Brain pericyte (primary cell): ENCODE results near the gene PPP4C.

ENCODE experiments used
- DNase-seq: peaks from one replicate; pipeline ENCODE4 v3.0.0-alpha.2; 2012; ENCODE audit warnings: low read depth, low spot score

PPP4C gene

DNA sequence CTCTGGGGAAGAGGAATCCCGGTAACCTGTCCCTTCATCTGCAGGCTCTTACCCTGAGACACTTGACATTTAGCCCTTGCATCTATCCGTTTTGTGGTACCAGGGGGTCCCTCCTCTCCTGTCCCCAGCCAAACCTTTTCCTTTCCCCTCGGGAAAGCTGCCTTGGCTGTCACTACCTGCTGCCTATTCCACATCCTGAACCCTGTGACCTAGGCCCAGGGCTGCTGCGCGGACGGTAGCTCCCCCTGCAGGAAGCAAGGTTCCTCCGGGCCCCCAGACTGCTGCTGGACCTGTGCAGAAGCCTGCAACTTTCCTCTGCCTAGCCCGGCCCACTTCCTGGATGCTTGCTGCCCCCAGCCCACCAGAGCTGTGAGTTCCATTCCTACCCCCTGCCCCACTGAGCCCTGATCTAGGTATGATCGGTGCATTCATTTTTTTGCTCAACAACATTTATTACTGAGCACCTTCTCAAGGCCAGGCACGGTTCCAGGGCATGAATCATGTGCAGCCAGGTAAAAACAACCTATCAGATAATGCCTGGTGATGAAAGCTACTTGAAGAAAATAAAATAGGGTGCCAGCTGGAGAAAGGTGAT, 20.7 kb upstream of the PPP4C start:
- DNase-seq, result no peak

GRCh38 chr16:30060346-30060745, 15.4 kb upstream of the PPP4C start:
- DNase-seq, result no peak

- no peak for DNase-seq
Observed at GRCh38 chr16:30060836-30061554, 14.8 kb upstream of the PPP4C start.

GRCh38 chr16:30063278-30063892, 12.4 kb upstream of the PPP4C start:
- no peak for DNase-seq

- DNase-seq, result no peak
Observed at GRCh38 chr16:30063893-30064728, 11.7 kb upstream of the PPP4C start.

- no peak for DNase-seq
Observed at GRCh38 chr16:30064729-30065101, 11.1 kb upstream of the PPP4C start.

GRCh38 chr16:30065102-30065942, 10.5 kb upstream of the PPP4C start, which contains the start of gene ALDOA:
ALDOA (plus strand) TSS chr16:30065760; CDS start chr16:30066898, 1,138 bp downstream.
- DNase-seq, result peak; percentile 99

GRCh38 chr16:30065943-30066760, 9.6 kb upstream of the PPP4C start:
- DNase-seq, result no peak

DNA sequence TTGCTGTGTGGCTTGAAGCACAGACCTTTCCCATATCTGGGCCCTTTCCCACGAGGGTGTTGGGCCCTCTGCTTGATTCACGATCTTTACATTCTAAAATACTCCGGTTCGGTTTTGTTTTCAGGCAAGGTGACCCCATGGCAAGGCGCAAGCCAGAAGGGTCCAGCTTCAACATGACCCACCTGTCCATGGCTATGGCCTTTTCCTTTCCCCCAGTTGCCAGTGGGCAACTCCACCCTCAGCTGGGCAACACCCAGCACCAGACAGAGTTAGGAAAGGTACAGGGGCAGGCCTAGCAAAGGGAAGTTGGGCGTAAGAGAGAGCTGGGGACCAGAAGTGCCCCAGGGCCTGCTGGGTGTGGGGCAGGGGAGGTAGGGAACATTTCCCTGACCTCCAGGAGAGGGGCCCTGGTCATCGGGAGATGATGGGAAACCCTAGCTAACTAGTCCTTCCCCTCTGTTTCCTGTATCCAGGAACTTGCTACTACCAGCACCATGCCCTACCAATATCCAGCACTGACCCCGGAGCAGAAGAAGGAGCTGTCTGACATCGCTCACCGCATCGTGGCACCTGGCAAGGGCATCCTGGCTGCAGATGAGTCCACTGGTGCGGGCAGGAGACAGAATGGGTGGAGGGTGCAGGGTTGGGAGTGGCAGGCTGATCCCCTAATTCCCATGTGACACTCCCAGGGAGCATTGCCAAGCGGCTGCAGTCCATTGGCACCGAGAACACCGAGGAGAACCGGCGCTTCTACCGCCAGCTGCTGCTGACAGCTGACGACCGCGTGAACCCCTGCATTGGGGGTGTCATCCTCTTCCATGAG, 8.8 kb upstream of the PPP4C start:
- DNase-seq, result no peak

- no peak for DNase-seq
Observed at GRCh38 chr16:30067584-30067916, 8.2 kb upstream of the PPP4C start.

GRCh38 chr16:30068333-30068732, 7.5 kb upstream of the PPP4C start:
- DNase-seq, result no peak

- DNase-seq, result no peak
Observed at GRCh38 chr16:30068750-30069610, 6.8 kb upstream of the PPP4C start.

GRCh38 chr16:30069611-30070462, 6.0 kb upstream of the PPP4C start:
- DNase-seq, result no peak

DNA sequence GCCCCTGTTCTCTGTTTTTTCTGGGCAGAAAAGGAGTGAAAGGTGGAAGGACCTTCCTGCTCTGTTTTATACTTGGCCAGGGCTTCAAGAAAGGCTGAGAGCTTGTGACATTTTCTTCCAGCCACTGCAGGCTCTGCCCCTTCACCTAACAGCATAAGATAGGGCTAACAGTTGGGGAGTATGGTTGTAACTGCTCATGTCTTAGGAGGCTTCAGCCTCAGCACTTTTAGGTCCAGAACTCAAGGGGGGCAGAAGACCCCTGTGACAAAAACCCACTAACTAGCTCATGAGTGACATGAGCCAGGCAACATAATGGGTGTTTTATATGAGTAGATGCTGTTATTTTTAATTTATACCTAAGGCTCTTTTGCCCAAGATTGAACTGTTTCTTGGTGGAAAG, 5.3 kb upstream of the PPP4C start:
- DNase-seq, result no peak

GRCh38 chr16:30076276-30076791, 540 bp downstream of the PPP4C start:
- DNase-seq, result no peak

GRCh38 chr16:30077656-30078055, 1.9 kb downstream of the PPP4C start:
- no peak for DNase-seq

GRCh38 chr16:30078744-30079143, 3.0 kb downstream of the PPP4C start:
- DNase-seq, result no peak
